H1 (cell line): ENCODE measurements around the gene IQCH. TPM values are rescaled to one million over a fixed set of nuclear protein-coding genes. Genes with fewer than 3 reads are reported as not detected.

Experiments used
- CTCF ChIA-PET: fragments of 300-600 bp; sonication (Branson Sonifier 250); formaldehyde crosslinking; loops from one replicate; lab custom pipeline; 2021; ENCODE audit not compliant: partially characterized antibody; lab: Charles Lee
- POLR2A ChIA-PET: fragments of 300-600 bp; sonication (Branson Sonifier 250); formaldehyde crosslinking; loops from one replicate; lab custom pipeline; 2021; ENCODE audit warnings: inconsistent platforms; ENCODE audit not compliant: partially characterized antibody; lab: Charles Lee
- DNase-seq, 2 experiments: peaks; one replicate each; pipeline versions ENCODE4 v3.0.0 to v3.0.0-alpha.2; 2010 to 2022; ENCODE audit warnings: low spot score in 2 of 2, low read depth in 1 of 2, mixed read lengths in 1 of 2
- FAIRE-seq: peaks from 2 replicates; lab custom pipeline; 2011; peaks lifted over from hg19 to GRCh38; lab: Jason Lieb, UNC
- H2AFZ ChIP-seq: 2 replicates; pipeline ENCODE4 v1.8.1; 2012; ENCODE audit warnings: low read length, inconsistent platforms
- H2AK5ac ChIP-seq: 2 replicates; pipeline ENCODE4 v1.6.1; 2013; ENCODE audit warnings: low read depth, low read length
- H2BK120ac ChIP-seq: replicated peaks from 2 replicates; pipeline ENCODE3; 2013; ENCODE audit warnings: low read depth, low read length, inconsistent platforms
- H2BK12ac ChIP-seq: 2 replicates; pipeline ENCODE4 v1.6.1; 2013; ENCODE audit warnings: low read depth, low read length
- H2BK15ac ChIP-seq: 2 replicates; pipeline ENCODE4 v1.6.1; 2013; ENCODE audit warnings: low read length
- H2BK20ac ChIP-seq: 2 replicates; pipeline ENCODE4 v1.6.1; 2013; ENCODE audit warnings: low read length
- H2BK5ac ChIP-seq: 2 replicates; pipeline ENCODE4 v1.6.1; 2013; ENCODE audit warnings: low read depth, low read length
- H3K14ac ChIP-seq: 2 replicates; pipeline ENCODE4 v1.6.1; 2013; ENCODE audit warnings: inconsistent platforms; ENCODE audit not compliant: insufficient read length
- H3K18ac ChIP-seq: 2 replicates; pipeline ENCODE4 v1.6.1; 2013; ENCODE audit warnings: low read length; ENCODE audit errors: extremely low read depth
- H3K23ac ChIP-seq: 2 replicates; pipeline ENCODE4 v1.6.1; 2013; ENCODE audit warnings: inconsistent platforms; ENCODE audit not compliant: insufficient read length
- H3K23me2 ChIP-seq: 2 replicates; pipeline ENCODE4 v1.6.1; 2013; ENCODE audit warnings: low read depth, low read length
- H3K27ac ChIP-seq: 2 replicates; pipeline ENCODE4 v1.6.1; 2011; ENCODE audit warnings: low read depth, low read length, inconsistent platforms
- H3K27me3 ChIP-seq, 4 experiments: replicated peaks in 1 of 4; 1 replicate in 1 of 4; 2 replicates in 3 of 4; pipeline versions ENCODE4 v1.6.1 to v1.8.1; 2011 to 2013; ENCODE audit warnings: low read length in 3 of 4, mild to moderate bottlenecking in 3 of 4, inconsistent platforms in 2 of 4, mixed read lengths in 2 of 4, moderate library complexity in 1 of 4; ENCODE audit not compliant: control insufficient read depth in 3 of 4, insufficient read depth in 3 of 4; ENCODE audit errors: extremely low read depth in 1 of 4
- H3K36me3 ChIP-seq, 4 experiments: 2 replicates each; pipeline versions ENCODE4 v1.6.1 to v1.8.1; 2011 to 2013; ENCODE audit warnings: mild to moderate bottlenecking in 4 of 4, low read length in 3 of 4, moderate library complexity in 2 of 4, control low read depth in 1 of 4, inconsistent platforms in 1 of 4; ENCODE audit not compliant: insufficient read depth in 4 of 4, control insufficient read depth in 2 of 4
- H3K4ac ChIP-seq: replicated peaks from 2 replicates; pipeline ENCODE3; 2013; ENCODE audit warnings: low read length, low read depth, mixed read lengths, inconsistent platforms; ENCODE audit not compliant: insufficient read length
- H3K4me1 ChIP-seq, 4 experiments: replicated peaks in 1 of 4; 1 replicate in 1 of 4; 2 replicates in 3 of 4; pipeline versions ENCODE4 v1.6.1 to v1.8.1; 2011 to 2013; ENCODE audit warnings: low read length in 3 of 4, inconsistent platforms in 2 of 4, mixed read lengths in 1 of 4; ENCODE audit not compliant: insufficient read depth in 4 of 4, control insufficient read depth in 3 of 4
- H3K4me2 ChIP-seq, 2 experiments: 2 replicates each; pipeline versions ENCODE4 v1.6.1 to v1.8.1; 2011 to 2013; ENCODE audit warnings: low read depth in 2 of 2, low read length in 2 of 2, control low read depth in 1 of 2, inconsistent platforms in 1 of 2, mild to moderate bottlenecking in 1 of 2; ENCODE audit not compliant: insufficient read depth in 1 of 2
- H3K4me3 ChIP-seq, 4 experiments: fragments of 200-600, 300-600 bp in 1 of 4; sonication (generic), shearing (Covaris generic), sonication (Bioruptor Twin) in 1 of 4; 2 replicates each; pipeline versions ENCODE4 v1.5.1 to v1.8.1; 2011 to 2016; ENCODE audit warnings: low read length in 4 of 4, low read depth in 3 of 4, control low read depth in 2 of 4, inconsistent platforms in 2 of 4, mild to moderate bottlenecking in 2 of 4, mixed read lengths in 1 of 4, moderate library complexity in 1 of 4; ENCODE audit not compliant: insufficient read depth in 2 of 4; ENCODE audit errors: extremely low read depth in 1 of 4
- H3K56ac ChIP-seq: replicated peaks from 2 replicates; pipeline ENCODE3; 2013; ENCODE audit warnings: low read depth, mild to moderate bottlenecking, mixed read lengths, low read length, inconsistent platforms; ENCODE audit not compliant: insufficient read length
- H3K79me1 ChIP-seq: 2 replicates; pipeline ENCODE4 v1.6.1; 2013; ENCODE audit warnings: low read depth, low read length, control low read depth
- H3K79me2 ChIP-seq, 2 experiments: 2 replicates each; pipeline versions ENCODE4 v1.6.1 to v1.8.1; 2012 to 2013; ENCODE audit warnings: low read length in 2 of 2, mild to moderate bottlenecking in 2 of 2, inconsistent platforms in 1 of 2; ENCODE audit not compliant: insufficient read depth in 2 of 2, control insufficient read depth in 1 of 2
- H3K9ac ChIP-seq, 4 experiments: replicated peaks in 1 of 4; 1 replicate in 1 of 4; 2 replicates in 3 of 4; pipeline versions ENCODE4 v1.6.1 to v1.8.1; 2011 to 2013; ENCODE audit warnings: low read depth in 3 of 4, low read length in 3 of 4, control low read depth in 2 of 4, mild to moderate bottlenecking in 2 of 4, moderate library complexity in 2 of 4, inconsistent platforms in 1 of 4; ENCODE audit errors: extremely low read depth in 1 of 4
- H3K9me3 ChIP-seq, 2 experiments: 2 replicates each; pipeline versions ENCODE4 v1.6.1 to v1.8.1; 2012 to 2013; ENCODE audit warnings: mild to moderate bottlenecking in 2 of 2, moderate library complexity in 2 of 2, control low read depth in 1 of 2, inconsistent platforms in 1 of 2, low read depth in 1 of 2, low read length in 1 of 2, mixed read lengths in 1 of 2; ENCODE audit not compliant: insufficient read depth in 2 of 2
- H4K20me1 ChIP-seq, 2 experiments: replicated peaks in 1 of 2; 2 replicates each; pipeline versions ENCODE3 to v1.8.1; 2011 to 2013; ENCODE audit warnings: inconsistent platforms in 2 of 2, low read length in 2 of 2, mild to moderate bottlenecking in 1 of 2; ENCODE audit not compliant: insufficient read depth in 2 of 2, control insufficient read depth in 1 of 2
- H4K5ac ChIP-seq: 2 replicates; pipeline ENCODE4 v1.6.1; 2013; ENCODE audit warnings: low read length, low read depth, mixed read lengths, inconsistent platforms; ENCODE audit not compliant: insufficient read length
- H4K8ac ChIP-seq: 2 replicates; pipeline ENCODE4 v1.8.0; 2013; ENCODE audit warnings: mild to moderate bottlenecking, moderate library complexity, low read length, inconsistent platforms; ENCODE audit not compliant: insufficient read depth; ENCODE audit errors: extremely low read depth
- H4K91ac ChIP-seq: replicated peaks from 2 replicates; pipeline ENCODE3; 2013; ENCODE audit warnings: low read length, mixed read lengths, inconsistent platforms; ENCODE audit not compliant: insufficient read length
- ATF3 ChIP-seq: IDR thresholded peaks from 2 replicates; pipeline ENCODE4 v1.6.1; 2011; ENCODE audit warnings: low read depth, mild to moderate bottlenecking, low read length; ENCODE audit not compliant: insufficient read depth
- BACH1 ChIP-seq: IDR thresholded peaks from 2 replicates; pipeline ENCODE4 v1.6.1; 2012; ENCODE audit warnings: low read length, improper control_type of control experiment
- BCL11A ChIP-seq, 2 experiments: IDR thresholded peaks; one replicate each; pipeline ENCODE4 v1.6.1; 2011; ENCODE audit warnings: low read depth in 2 of 2, low read length in 2 of 2, mild to moderate bottlenecking in 2 of 2
- MAFK ChIP-seq: IDR thresholded peaks from 2 replicates; pipeline ENCODE4 v1.6.1; 2012; ENCODE audit warnings: low read depth, mild to moderate bottlenecking, improper control_type of control experiment, low read length
- YY1 ChIP-seq: IDR thresholded peaks from 2 replicates; pipeline ENCODE4 v1.6.1; 2011; ENCODE audit warnings: low read depth, mild to moderate bottlenecking, low read length
- WGBS, 2 experiments: shearing (Covaris generic) in 1 of 2; methylation state at CpG; one replicate each; pipeline versions ENCODE4 v1.1.6 to v1.1.7; 2013 to 2015; ENCODE audit warnings: low lambda C conversion rate in 2 of 2, mixed read lengths in 2 of 2, inconsistent platforms in 1 of 2, low coverage in 1 of 2, missing lambda C conversion rate in 1 of 2; ENCODE audit not compliant: insufficient replicate concordance in 2 of 2, insufficient coverage in 1 of 2, insufficient read length in 1 of 2; ENCODE audit errors: extremely low coverage in 1 of 2, missing lambda C conversion rate in 1 of 2; 5-methylcytosine and 5-hydroxymethylcytosine counted together
- polyA plus RNA-seq, 7 experiments: library from polyadenylated mRNA; depleted of rRNA in 3 of 7; stranded (reverse) in 5 of 7; unstranded in 2 of 7; fragments of >200 nt in 5 of 7; fragments of 200-250 nt in 2 of 7; gene quantifications; 1 replicate in 5 of 7; 2 replicates in 1 of 7; 4 replicates in 1 of 7; pipeline versions ENCODE4 v1.2.1 to v1.2.3, GENCODE V29; 2011 to 2013; ENCODE audit warnings: missing spikeins in 2 of 7, mixed read lengths in 2 of 7
- total RNA-seq: library from RNA; stranded (reverse); fragmentation: NEBNext Ultra II Directional; extraction: Animal tissue kit (Norgen Biotek cat#: 25700); gene quantifications from 2 replicates; pipeline ENCODE4 v1.2.1, GENCODE V29; 2021

Gene IQCH
- total and polyA plus RNA-seq, 2 of the 8 experiments (the other 6 are each of a cell fraction or from before 2014, with no cell fraction given): 0.60 to 1.9 TPM

GRCh38 chr15:67480741-67481140, 226.2 kb downstream of the IQCH start:
- H3K4me1 ChIP-seq: no peaks in the 10 kb centered on the region
- H4K8ac ChIP-seq: no peak overlapping the region
- CTCF ChIA-PET: interaction anchor here (1.1 to 1.2 kb wide), 2 partner anchors 24 to 47 kb away, joined by 3 read pairs; no protein-coding TSS in a partner anchor

More at GRCh38 chr15:67480741-67481140, 226.2 kb downstream of the IQCH start:
- no peak overlapping the region for H4K5ac ChIP-seq
- no peaks in the 10 kb centered on the region for H4K20me1 ChIP-seq
- H3K56ac ChIP-seq: no peak overlapping the region
- no peaks in the 10 kb centered on the region for H3K79me1 ChIP-seq
- H3K9ac ChIP-seq: no peak overlapping the region
- no peak for DNase-seq
- no peaks in the 10 kb centered on the region for H3K23me2 ChIP-seq
- POLR2A ChIA-PET: no interaction called here
- H3K18ac ChIP-seq: no peak overlapping the region
- no peaks in the 10 kb centered on the region for H3K27me3 ChIP-seq
- no peak for FAIRE-seq
- no peak overlapping the region for H3K4me3 ChIP-seq
- no peak overlapping the region for H3K23ac ChIP-seq
- no peak overlapping the region for H2AK5ac ChIP-seq
- H3K79me2 ChIP-seq: no peaks in the 10 kb centered on the region
- 79% methylated on average over 1 of the region's 1 CpG; no CpG with 5 or more reads in 1 of the 2 experiments for WGBS, 2 experiments
- TF ChIP-seq YY1 (no peak), ATF3 (no peak), BACH1 (no peak), MAFK (no peak), BCL11A (IDR thresholded peaks at IDR 0.05; ENCODE audit: low read depth in 2 of 2, low read length in 2 of 2) (no peak)
- no peak overlapping the region for H3K4me2 ChIP-seq
- no peak overlapping the region for H3K4ac ChIP-seq
- H2BK120ac ChIP-seq: no peak overlapping the region
- no peaks in the 10 kb centered on the region for H3K36me3 ChIP-seq
- H3K27ac ChIP-seq: no peak overlapping the region
- no peak overlapping the region for H3K14ac ChIP-seq
- H2BK15ac ChIP-seq: no peak overlapping the region
- no peak overlapping the region for H2BK20ac ChIP-seq
- H4K91ac ChIP-seq: no peak overlapping the region
- H2AFZ ChIP-seq: no peak overlapping the region
- H3K9me3 ChIP-seq: no peaks in the 10 kb centered on the region
- no peak overlapping the region for H2BK5ac ChIP-seq
- H2BK12ac ChIP-seq: no peak overlapping the region
